Measurements from ENCODE around the gene SLAIN1. TPM values are rescaled to one million over a fixed set of nuclear protein-coding genes. Genes with fewer than 3 reads are reported as not detected.
"Not testable (repeated sequence)": the region's sequence is repeated elsewhere in the genome, so short reads cannot be mapped to it uniquely, and the experiment has no call there.

The SLAIN1 gene
- total and polyA plus RNA-seq, 2 of the 13 experiments (the other 11 are each of a cell fraction or from before 2014, with no cell fraction given) = 1.2 to 4.5 TPM

DNA sequence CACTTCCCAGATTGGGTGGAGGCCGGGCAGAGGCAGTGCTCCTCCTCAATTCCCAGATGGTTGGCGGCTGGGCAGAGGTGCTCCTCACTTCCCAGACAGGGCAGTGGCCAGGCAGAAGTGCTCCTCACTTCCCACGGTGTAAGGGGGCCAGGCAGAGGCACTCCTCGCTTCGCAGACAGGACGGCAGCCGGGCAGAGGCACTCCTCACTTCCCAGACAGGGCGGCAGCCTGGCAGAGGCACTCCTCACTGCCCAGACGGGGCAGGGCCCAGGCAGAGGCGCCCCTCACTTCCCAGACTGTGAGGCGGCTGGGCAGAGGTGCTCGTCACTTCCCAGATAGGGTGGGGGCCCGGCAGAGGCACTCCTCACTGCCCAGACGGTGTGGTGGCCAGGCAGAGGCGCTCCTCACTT lies 36.6 kb upstream of the SLAIN1 start (continued):
- no peak for TF ChIP-seq MXD4 (CRISPR knock-in tag; IDR thresholded peaks at IDR 0.05)
- TF ChIP-seq ZNF720 (CRISPR knock-in tag; IDR thresholded peaks at IDR 0.05) = no peak
- no peak for TF ChIP-seq KDM1A (CRISPR knock-in tag; IDR thresholded peaks at IDR 0.05)
- TF ChIP-seq SCMH1 (CRISPR knock-in tag; IDR thresholded peaks at IDR 0.05; ENCODE audit: borderline replicate concordance) = no peak
- TF ChIP-seq, protein P1, sequence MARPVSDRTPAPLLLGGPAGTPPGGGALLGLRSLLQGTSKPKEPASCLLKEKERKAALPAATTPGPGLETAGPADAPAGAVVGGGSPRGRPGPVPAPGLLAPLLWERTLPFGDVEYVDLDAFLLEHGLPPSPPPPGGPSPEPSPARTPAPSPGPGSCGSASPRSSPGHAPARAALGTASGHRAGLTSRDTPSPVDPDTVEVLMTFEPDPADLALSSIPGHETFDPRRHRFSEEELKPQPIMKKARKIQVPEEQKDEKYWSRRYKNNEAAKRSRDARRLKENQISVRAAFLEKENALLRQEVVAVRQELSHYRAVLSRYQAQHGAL (CRISPR knock-in tag; IDR thresholded peaks at IDR 0.05; ENCODE audit: not compliant biosample characterization) = no peak

DNA sequence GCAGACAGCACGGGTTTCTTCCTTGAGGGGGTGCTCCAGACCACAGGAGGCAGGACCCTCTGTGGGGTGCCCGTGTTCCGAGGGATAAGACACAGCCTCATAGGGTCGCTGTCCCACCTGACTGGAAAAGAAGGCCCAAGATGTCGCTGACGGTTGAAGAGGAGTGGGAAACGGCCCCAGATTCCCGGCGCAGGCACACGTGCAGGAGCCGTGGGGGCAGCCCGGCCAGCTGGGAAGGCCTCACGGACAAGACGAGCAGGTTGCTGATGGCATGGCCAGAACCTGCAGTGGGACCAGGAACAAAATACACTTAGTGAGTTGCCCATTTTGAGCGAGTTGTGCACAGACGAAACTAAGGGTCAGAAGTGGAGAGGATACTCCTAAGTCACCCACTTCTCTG lies 35.2 kb upstream of the SLAIN1 start:
- WGBS (ENCODE audit: low lambda C conversion rate) = 32% methylated on average over 15 of the region's 16 CpGs

DNA sequence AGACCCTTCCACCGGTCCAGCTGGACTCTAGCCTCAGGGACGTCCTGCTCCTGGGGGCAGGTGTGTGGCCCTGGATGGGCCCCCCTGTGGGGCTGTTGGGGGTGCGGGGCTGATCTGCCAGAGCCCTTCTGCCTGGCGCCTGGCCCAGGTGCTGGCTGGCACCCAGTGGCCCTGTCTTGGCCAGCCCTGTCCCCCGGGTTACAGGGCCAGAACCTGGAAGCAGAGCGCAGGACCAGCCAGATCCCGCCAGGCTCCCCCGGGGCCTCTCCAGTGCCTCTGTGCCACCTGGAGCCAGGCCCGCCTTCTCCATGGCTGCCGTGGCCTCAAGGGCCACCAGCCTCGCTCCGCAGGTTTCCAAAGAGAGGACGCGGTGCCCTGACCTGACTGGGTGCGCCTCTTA lies 34.7 kb upstream of the SLAIN1 start:
- H3K79me2 ChIP-seq (ENCODE audit: insufficient read depth, low read length); H3K36me3 ChIP-seq (replicated peaks in 1 of 2; ENCODE audit: control insufficient read depth in 1 of 2, insufficient read depth in 2 of 2, low read length in 2 of 2); H3K9ac ChIP-seq (ENCODE audit: insufficient read depth, low read depth, low read length); ATAC-seq; DNase-seq (ENCODE audit: low spot score); POLR2A ChIA-PET; H3K9me3 ChIP-seq (ENCODE audit: low read length); in situ Hi-C loops (cut with HindIII; ENCODE audit: extremely low pct_ligation_motif_present, low pct_unique_long_range_greater_than_20kb); H2AFZ ChIP-seq (ENCODE audit: low read length); intact Hi-C loops (cut with micrococcal nuclease; ENCODE audit: unreplicated experiment); CTCF ChIA-PET (ENCODE audit: low intra/inter-chr PET ratio, low total read pairs); H4K20me1 ChIP-seq (ENCODE audit: insufficient read depth, low read length); BruUV-seq (replicated peaks); H3K4me1 ChIP-seq (ENCODE audit: insufficient read depth, low read length); H3K4me2 ChIP-seq (ENCODE audit: low read depth, low read length); H3K27me3 ChIP-seq (ENCODE audit: control insufficient read depth in 1 of 2, insufficient read depth in 2 of 2, low read length in 2 of 2); H3K4me3 ChIP-seq (replicated peaks in 1 of 3; ENCODE audit: insufficient read depth in 1 of 3, low read depth in 2 of 3, low read length in 3 of 3); H3K27ac ChIP-seq (ENCODE audit: extremely low read length, insufficient read depth, low read length); FAIRE-seq: not testable (repeated sequence)
- no CpG with 5 or more reads among the region's 15 CpGs for WGBS (ENCODE audit: low lambda C conversion rate)

More for the DNA sequence above, 35.2 kb upstream of the SLAIN1 start:
- H3K9ac ChIP-seq (ENCODE audit: insufficient read depth, low read depth, low read length); intact Hi-C loops (cut with micrococcal nuclease; ENCODE audit: unreplicated experiment); in situ Hi-C loops (cut with HindIII; ENCODE audit: extremely low pct_ligation_motif_present, low pct_unique_long_range_greater_than_20kb); H3K36me3 ChIP-seq (replicated peaks in 1 of 2; ENCODE audit: control insufficient read depth in 1 of 2, insufficient read depth in 2 of 2, low read length in 2 of 2); FAIRE-seq; H3K27ac ChIP-seq (ENCODE audit: extremely low read length, insufficient read depth, low read length); H4K20me1 ChIP-seq (ENCODE audit: insufficient read depth, low read length); H3K4me2 ChIP-seq (ENCODE audit: low read depth, low read length); CTCF ChIA-PET (ENCODE audit: low intra/inter-chr PET ratio, low total read pairs); ATAC-seq; H3K4me1 ChIP-seq (ENCODE audit: insufficient read depth, low read length); BruUV-seq (replicated peaks); H3K4me3 ChIP-seq (replicated peaks in 1 of 3; ENCODE audit: insufficient read depth in 1 of 3, low read depth in 2 of 3, low read length in 3 of 3); H3K27me3 ChIP-seq (ENCODE audit: control insufficient read depth in 1 of 2, insufficient read depth in 2 of 2, low read length in 2 of 2); H3K79me2 ChIP-seq (ENCODE audit: insufficient read depth, low read length); H2AFZ ChIP-seq (ENCODE audit: low read length); DNase-seq (ENCODE audit: low spot score); POLR2A ChIA-PET; H3K9me3 ChIP-seq (ENCODE audit: low read length): not testable (repeated sequence)

All from HepG2 (cell line).